DOHH2 (cell line): Measurements from ENCODE around the gene DSG2.

Source experiments
- EZH2phosphoT487 ChIP-seq: fragments of 200-600 bp; sonication (generic); IDR thresholded peaks from 2 replicates; pipeline ENCODE4 v1.6.1; 2017; ENCODE audit warnings: borderline replicate concordance, mild to moderate bottlenecking, antibody characterized with exemption, low read length, moderate library complexity, mixed read lengths
- TF ChIP-seq, protein P1 (sequence below): fragments of 200-600 bp; sonication (generic); IDR thresholded peaks from one replicate; pipeline ENCODE4 v1.5.1; 2014; ENCODE audit warnings: antibody characterized with exemption, mild to moderate bottlenecking, low read depth, low read length; ENCODE audit not compliant: poor library complexity, severe bottlenecking

DNA sequence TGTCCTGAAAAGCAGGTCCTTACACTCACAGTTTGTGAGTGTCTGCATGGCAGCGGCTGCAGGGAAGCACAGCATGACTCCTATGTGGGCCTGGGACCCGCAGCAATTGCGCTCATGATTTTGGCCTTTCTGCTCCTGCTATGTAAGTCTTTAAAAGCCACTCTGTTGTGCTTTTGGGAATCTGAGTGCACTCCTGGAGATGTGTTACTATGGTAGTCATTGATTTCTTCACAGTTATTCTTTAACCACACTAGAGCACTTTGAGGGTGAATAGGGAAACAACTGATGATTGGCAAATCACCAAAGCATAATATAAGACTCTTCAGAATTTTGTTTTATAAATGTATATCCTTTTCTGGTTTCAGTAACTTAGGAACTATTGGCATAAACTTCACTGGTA, 40.9 kb downstream of the DSG2 start:
- TF ChIP-seq, protein P1, sequence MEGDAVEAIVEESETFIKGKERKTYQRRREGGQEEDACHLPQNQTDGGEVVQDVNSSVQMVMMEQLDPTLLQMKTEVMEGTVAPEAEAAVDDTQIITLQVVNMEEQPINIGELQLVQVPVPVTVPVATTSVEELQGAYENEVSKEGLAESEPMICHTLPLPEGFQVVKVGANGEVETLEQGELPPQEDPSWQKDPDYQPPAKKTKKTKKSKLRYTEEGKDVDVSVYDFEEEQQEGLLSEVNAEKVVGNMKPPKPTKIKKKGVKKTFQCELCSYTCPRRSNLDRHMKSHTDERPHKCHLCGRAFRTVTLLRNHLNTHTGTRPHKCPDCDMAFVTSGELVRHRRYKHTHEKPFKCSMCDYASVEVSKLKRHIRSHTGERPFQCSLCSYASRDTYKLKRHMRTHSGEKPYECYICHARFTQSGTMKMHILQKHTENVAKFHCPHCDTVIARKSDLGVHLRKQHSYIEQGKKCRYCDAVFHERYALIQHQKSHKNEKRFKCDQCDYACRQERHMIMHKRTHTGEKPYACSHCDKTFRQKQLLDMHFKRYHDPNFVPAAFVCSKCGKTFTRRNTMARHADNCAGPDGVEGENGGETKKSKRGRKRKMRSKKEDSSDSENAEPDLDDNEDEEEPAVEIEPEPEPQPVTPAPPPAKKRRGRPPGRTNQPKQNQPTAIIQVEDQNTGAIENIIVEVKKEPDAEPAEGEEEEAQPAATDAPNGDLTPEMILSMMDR, result no peak
- TF ChIP-seq EZH2phosphoT487, result no peak
